GM18520 (cell line): ENCODE measurements around the gene BRSK2.

ENCODE experiments used
- ATAC-seq: cut with Tn5 transposase; IDR thresholded peaks from one replicate; pipeline ENCODE4 v1.9.1; 2021; ENCODE audit not compliant: unreplicated experiment

Gene BRSK2

DNA sequence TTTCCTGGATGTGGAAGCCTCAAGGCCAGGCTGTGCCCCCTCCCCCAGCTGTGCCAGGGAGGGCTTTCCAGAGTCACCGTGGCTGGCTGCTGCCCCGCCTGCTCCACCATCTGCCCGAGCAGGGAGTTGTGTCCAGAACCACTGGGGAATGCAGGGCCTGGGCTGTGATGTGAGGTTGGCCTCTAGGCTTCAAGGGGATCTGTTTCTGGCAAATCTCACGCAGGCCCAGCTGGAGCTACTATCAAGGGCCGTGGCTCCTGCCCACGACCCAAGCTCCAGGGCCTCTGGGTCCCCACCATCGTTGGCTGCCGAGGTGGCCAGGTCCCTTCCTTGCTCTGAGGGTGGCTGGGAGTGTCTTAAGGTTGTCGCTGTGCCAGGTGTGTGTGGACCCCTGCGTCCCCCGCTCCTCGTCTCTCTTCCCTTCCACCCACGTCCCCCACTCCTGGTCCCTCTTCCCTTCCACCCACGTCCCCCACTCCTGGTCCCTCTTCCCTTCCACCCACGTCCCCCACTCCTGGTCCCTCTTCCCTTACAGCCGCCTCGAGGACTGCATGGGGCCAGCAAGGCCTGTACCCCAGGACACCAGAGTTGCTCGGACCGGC lies 6.1 kb downstream of the BRSK2 start:
- ATAC-seq, result no peak

GRCh38 chr11:1396375-1396841 lies 6.7 kb downstream of the BRSK2 start:
- ATAC-seq, result no peak

DNA sequence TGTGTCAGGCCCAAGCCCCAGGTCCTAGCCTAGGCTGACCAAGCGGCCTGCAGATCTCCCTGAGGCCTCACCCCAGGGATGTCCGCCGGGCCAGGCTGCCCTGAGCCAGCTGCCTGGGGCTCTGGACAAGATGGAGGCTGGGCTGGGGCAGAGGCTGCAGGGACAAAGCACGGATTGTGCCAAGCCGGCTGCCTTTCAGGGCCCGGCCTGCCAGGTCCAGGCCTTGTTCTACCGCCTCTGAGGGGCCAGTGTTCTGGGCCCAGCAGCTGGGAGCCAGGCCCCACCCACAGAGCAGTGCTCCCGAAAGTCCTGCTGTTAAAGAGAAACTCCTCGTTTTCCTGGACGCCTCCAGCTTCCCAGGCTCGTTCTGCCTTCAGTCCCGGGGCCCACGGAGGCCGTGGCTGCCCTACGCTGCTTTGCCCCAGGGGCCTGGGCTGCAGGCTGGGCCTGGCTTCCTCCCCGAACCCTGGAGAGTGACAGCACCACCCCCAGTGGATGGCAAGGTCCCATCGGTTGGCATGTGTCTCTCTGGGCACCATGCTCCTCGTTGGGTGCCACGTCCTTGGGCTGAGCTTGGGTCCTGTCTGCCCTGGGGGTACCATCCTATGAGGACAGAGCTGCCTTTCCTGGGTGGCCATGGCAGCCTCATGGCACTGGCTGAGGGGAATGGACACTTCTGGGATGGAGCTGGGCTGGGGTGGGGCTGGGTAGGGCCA lies 7.6 kb downstream of the BRSK2 start:
- no peak for ATAC-seq

GRCh38 chr11:1397862-1398527 lies 8.3 kb downstream of the BRSK2 start:
- ATAC-seq, result no peak

DNA sequence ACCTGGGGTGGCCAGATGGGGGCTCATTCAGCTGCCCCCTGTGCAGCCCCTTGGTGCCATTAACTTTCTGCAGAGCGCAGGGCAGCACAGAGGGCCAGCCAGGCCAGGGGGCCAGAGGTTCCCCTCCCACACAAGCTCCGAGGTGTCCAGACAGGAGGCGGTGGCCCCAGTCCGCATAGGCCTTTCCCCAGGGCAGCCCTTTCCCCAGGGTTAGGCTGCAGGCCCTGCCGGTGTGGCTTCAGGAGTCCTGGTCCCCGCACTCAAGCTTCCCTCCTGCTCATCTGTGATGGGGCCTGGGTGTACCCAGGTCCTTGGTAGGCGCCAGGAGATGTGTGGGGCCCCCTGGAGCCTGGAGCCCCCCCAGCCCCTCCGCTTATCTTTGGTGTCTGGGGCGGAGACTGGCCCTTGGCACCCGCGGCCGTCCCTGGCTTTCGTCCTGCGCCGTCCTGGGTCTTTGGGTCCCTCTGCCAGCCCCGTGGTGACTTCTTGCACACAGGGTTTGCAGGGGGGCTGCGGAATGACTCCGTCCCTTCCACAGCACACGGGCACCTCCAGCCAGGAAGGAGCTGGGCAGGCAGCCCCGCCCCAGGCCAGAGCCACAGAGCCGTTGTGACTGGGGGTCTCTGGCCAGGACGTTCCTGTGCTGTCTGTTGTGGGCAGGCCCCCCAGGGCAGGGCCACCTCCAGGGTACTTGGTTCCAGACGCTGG lies 8.9 kb downstream of the BRSK2 start:
- ATAC-seq, result no peak

DNA sequence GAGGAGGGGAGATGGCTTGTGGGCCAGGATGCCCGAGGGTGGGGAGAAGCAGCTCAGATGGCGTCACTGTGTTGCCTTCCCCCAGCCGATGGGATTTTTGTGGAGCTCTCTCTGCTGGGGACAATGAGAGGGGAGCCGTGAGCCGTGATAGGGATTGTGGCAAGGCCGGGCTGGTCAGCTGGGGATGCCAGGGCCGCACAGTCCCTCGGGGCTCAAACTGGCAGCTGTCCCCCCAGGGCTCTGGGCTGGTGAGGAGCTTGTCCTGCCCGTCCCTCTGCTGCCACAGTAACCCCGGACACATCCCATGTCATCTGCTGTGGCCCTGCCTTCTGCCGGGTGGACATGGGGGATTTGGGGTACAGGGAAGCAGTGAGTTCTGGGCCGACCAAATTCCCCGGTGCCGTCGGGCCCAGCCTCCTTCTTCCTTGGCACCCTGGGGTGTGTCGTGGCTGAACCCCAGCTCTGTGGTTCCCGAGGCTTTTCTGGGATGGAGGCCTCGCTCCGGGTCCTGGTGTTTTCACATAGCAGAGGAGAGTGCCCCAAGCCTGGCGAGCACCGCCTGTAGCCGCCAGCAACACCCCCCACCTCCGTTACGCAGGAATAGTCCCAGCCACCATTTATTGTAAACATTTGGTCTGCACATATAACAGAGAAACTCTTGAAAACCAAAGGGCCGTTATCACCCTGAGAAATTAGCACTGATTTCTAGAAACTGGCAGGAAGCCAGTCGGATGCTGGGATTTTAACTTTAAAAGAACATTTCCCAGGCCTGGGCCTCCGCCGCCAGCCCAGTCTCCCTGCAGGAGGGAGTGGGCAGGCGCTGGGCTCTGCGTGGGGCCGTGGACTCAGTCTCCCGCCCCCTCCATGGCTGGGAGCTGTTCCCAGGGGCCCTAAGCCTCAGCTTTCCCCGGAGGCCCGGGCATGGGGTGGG lies 9.9 kb downstream of the BRSK2 start:
- ATAC-seq, result no peak

DNA sequence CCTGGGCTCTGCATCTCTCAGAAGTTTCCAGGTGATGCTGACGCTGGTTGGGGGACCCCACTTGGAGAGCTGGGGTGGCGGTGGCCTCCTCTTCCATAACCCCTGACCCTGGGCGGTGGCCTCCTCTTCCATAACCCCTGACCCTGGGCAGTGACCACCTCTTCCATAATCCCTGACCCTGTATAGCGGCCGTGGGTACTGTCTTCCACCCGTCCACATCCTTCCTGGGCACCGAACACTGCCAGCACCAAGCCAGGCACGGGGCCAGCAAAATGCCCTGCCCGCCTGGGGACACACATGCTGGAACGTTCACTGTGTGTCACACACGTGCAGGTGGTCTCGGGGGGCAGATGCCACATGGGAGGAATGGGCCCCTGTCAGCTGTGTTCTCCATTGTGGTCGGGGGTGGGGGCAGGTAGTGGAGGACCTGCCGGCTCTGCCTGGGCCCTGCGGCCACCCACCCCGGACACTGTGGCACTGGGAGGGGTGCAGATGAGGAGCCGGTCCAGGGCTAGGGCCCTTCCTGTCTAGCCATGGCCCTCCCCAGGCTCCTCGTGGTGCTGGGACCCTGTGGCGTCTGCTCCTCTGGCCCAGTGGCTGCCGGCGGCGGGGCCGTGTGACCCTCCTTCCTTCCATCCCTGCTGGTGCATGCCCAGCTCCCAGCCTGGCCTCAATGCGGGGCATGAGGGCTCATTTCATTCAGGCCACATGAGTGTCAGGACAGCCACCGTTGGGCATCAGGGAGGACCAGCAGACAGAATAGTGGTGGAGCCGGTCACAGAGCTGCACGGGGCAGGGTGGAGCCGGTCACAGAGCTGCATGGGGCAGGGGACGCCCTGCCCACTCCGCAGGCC lies 10.8 kb downstream of the BRSK2 start:
- ATAC-seq, result no peak

- ATAC-seq, result no peak
Observed at GRCh38 chr11:1401171-1401445, 11.4 kb downstream of the BRSK2 start.

- ATAC-seq, result no peak
Observed at GRCh38 chr11:1401656-1402221, 12.0 kb downstream of the BRSK2 start.

DNA sequence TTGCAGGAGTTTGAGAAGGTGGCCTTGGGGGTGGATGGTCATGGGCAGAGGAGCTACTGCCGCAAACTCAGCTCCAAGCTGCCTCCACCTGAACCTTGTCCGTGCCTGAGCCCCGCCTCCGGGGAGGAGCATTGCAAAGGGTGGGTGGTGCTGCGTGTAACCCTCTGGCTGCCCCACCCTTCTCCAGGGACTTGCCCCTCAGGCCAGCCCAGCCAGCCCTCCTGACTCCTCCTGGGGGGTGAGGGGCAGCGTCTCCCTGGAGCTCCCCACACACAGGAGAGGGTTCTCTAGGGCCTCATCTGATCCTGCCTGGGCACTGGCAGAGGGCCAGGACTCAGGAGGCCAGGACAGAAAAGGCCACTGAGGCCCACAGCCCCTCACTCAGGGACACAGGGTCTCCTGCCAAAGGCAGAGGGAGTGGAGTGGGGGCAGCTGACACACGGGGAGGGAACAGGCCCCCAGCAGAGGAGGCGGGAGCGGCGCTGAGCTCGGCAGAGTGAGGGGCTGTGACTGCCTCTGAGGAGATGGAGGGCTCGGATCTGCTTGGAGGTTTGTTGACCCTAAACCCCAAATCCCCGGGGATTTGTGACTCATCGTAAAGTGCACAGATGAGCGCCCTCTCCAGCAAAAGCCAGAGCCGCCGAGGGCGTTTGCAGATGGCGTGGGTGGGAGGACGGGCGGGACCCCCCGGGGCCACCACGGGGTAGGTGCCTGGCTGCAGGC lies 12.8 kb downstream of the BRSK2 start:
- ATAC-seq, result no peak

GRCh38 chr11:1403078-1403620 lies 13.4 kb downstream of the BRSK2 start:
- ATAC-seq, result no peak

GRCh38 chr11:1403721-1404460 lies 14.2 kb downstream of the BRSK2 start:
- no peak for ATAC-seq

GRCh38 chr11:1404461-1405185 lies 14.9 kb downstream of the BRSK2 start:
- no peak for ATAC-seq

- ATAC-seq, result no peak
Observed at GRCh38 chr11:1405186-1406020, 15.7 kb downstream of the BRSK2 start.

DNA sequence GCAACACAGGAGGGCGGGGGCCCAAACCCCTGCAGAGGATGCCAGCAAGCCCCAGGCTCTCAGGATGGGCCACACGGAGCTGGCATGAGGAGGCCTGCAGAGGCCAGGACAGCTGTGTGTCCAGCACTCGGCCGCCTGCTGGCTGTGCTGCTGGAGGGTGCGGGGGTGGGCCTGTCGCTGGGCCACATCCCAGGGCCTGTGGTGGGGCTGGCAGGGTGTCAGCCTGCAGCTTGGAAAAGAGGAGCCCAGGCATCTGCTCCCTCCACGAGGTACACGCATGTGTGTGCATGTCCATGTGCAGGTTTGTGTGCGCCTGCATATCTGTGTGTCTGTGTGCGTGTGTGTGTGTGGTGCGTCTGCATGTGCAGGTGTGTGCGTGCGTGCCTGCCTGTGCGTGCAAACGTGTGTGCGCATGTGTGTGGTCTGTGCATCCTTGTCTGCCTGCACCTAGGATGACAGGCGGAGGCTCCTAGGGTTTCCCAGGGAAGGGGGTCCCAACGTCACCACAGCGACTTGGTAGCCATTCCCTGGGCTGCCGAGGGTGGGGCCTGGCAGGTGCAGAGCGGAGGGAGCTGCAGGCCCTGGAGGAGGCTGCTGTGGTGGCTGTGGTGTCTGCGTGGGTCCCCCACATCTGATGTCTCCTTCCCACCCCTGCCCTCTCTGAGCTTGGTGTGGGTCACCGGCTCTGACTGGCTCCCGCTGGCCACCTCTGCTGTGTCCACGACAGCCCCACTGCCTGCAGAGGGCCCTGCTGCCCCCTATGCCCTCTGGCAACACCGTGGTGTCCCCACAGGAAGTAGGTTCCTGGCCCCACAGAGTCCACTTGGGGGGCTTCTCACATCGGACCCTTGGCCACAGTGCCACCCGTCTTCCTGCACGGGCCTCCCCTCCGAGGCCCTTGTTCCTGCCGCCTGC lies 17.1 kb downstream of the BRSK2 start:
- ATAC-seq, result no peak
